HepG2 (cell line): ENCODE data around the gene KLHL17. TPM values are rescaled to one million over a fixed set of nuclear protein-coding genes. Genes with fewer than 3 reads are reported as not detected.
A peak's percentile ranks its signal among the peaks of the same experiment; 100 is the strongest.

ENCODE experiments used
- ARNT ChIP-seq: fragments of 450-650 bp; IDR thresholded peaks from 2 replicates; pipeline ENCODE4 v1.6.1; 2017
- CHCHD3 ChIP-seq: sonication (generic); formaldehyde crosslinking; IDR thresholded peaks from 2 replicates; pipeline ENCODE4 v1.8.0; 2022; ENCODE audit warnings: mild to moderate bottlenecking, missing genetic modification reagents, moderate library complexity
- HNRNPL ChIP-seq: fragments of 200-400 bp; formaldehyde crosslinking; IDR thresholded peaks from 2 replicates; pipeline ENCODE4 v1.6.1; 2017; ENCODE audit warnings: mild to moderate bottlenecking, low read depth, low read length
- MAZ ChIP-seq, 2 experiments: sonication (generic) in 1 of 2; formaldehyde crosslinking in 1 of 2; IDR thresholded peaks; 2 replicates each; pipeline versions ENCODE4 v1.5.0 to v1.6.1; 2012 to 2020; ENCODE audit warnings: low read depth in 2 of 2, mild to moderate bottlenecking in 2 of 2, borderline replicate concordance in 1 of 2, improper control_type of control experiment in 1 of 2, low read length in 1 of 2, missing genetic modification reagents in 1 of 2, moderate library complexity in 1 of 2
- MTA3 ChIP-seq: sonication (generic); formaldehyde crosslinking; IDR thresholded peaks from 2 replicates; pipeline ENCODE4 v1.4.0; 2020; ENCODE audit warnings: missing genetic modification reagents
- MXI1 ChIP-seq: IDR thresholded peaks from 3 replicates; pipeline ENCODE4 v1.6.1; 2012; ENCODE audit warnings: low read depth, low read length, inconsistent platforms, borderline replicate concordance
- NCOA5 ChIP-seq: sonication (generic); formaldehyde crosslinking; IDR thresholded peaks from 2 replicates; pipeline ENCODE4 v1.4.0; 2020; ENCODE audit warnings: missing genetic modification reagents
- SOX13 ChIP-seq, 3 experiments: fragments of 450-650 bp in 1 of 3; sonication (generic) in 1 of 3; formaldehyde crosslinking in 1 of 3; IDR thresholded peaks in 2 of 3; conservative IDR thresholded peaks in 1 of 3; 2 replicates each; pipeline versions ENCODE4 v1.5.0 to v1.6.1; 2016 to 2020; ENCODE audit warnings: antibody characterized with exemption in 1 of 3, mild to moderate bottlenecking in 1 of 3, missing compliant biosample characterization in 1 of 3, missing genetic modification reagents in 1 of 3, moderate library complexity in 1 of 3
- YY1 ChIP-seq: IDR thresholded peaks from 2 replicates; pipeline ENCODE4 v1.6.1; 2011; ENCODE audit warnings: low read length, low read depth, moderate library complexity, mild to moderate bottlenecking; ENCODE audit not compliant: insufficient read depth, insufficient replicate concordance
- ZBTB7A ChIP-seq: sonication (generic); formaldehyde crosslinking; IDR thresholded peaks from 2 replicates; pipeline ENCODE4 v1.8.0; 2022; ENCODE audit warnings: mild to moderate bottlenecking, missing genetic modification reagents
- ZC3H4 ChIP-seq: sonication (generic); formaldehyde crosslinking; IDR thresholded peaks from 2 replicates; pipeline ENCODE4 v1.4.0; 2020; ENCODE audit warnings: missing genetic modification reagents, borderline replicate concordance
- ZNF644 ChIP-seq: IDR thresholded peaks from 2 replicates; pipeline ENCODE4 v1.6.1; 2016; ENCODE audit warnings: low read depth
- polyA plus RNA-seq, 8 experiments: library from polyadenylated mRNA; depleted of rRNA in 3 of 8; stranded (reverse) in 7 of 8; unstranded in 1 of 8; fragments of >200 nt; fragmentation: Illumina TruSeq in 4 of 8; extraction: Trizol in 4 of 8; gene quantifications; 2 replicates each; pipeline versions ENCODE4 v1.2.1 to v1.2.3, GENCODE V29; 2011 to 2016; ENCODE audit warnings: low read depth in 4 of 8, missing spikeins in 1 of 8, mixed read lengths in 1 of 8; ENCODE audit not compliant: insufficient read depth in 1 of 8
- total RNA-seq, 5 experiments: library from RNA; depleted of rRNA; stranded (reverse); fragments of >200 nt; fragmentation: Illumina TruSeq; extraction: Trizol; gene quantifications; 2 replicates each; pipeline ENCODE4 v1.2.3, GENCODE V29; 2016; ENCODE audit warnings: low read depth in 1 of 5
- TF ChIP-seq, protein P1 (sequence below): sonication (generic); formaldehyde crosslinking; IDR thresholded peaks from 2 replicates; pipeline ENCODE4 v1.8.1; 2023; ENCODE audit warnings: mild to moderate bottlenecking, moderate library complexity, missing genetic modification reagents
- TF ChIP-seq, protein P2 (sequence below): sonication (generic); formaldehyde crosslinking; IDR thresholded peaks from 2 replicates; pipeline ENCODE4 v1.8.0; 2022; ENCODE audit warnings: mild to moderate bottlenecking, missing genetic modification reagents, moderate library complexity
- TF ChIP-seq, protein P3 (sequence below): sonication (generic); formaldehyde crosslinking; IDR thresholded peaks from 2 replicates; pipeline ENCODE4 v1.5.0; 2020; ENCODE audit warnings: mild to moderate bottlenecking, missing genetic modification reagents, moderate library complexity
- TF ChIP-seq, protein P4 (sequence below), 2 experiments: sonication (generic) in 1 of 2; formaldehyde crosslinking in 1 of 2; IDR thresholded peaks; 2 replicates each; pipeline versions ENCODE4 v1.4.0 to v1.6.1; 2018 to 2020; ENCODE audit warnings: missing genetic modification reagents in 2 of 2, borderline replicate concordance in 1 of 2, low read depth in 1 of 2, mild to moderate bottlenecking in 1 of 2, missing biosample characterization in 1 of 2

KLHL17 gene
- total and polyA plus RNA-seq, 2 of the 13 experiments (the other 11 are each of a cell fraction or from before 2014, with no cell fraction given), result 9.3 to 24.7 TPM

DNA sequence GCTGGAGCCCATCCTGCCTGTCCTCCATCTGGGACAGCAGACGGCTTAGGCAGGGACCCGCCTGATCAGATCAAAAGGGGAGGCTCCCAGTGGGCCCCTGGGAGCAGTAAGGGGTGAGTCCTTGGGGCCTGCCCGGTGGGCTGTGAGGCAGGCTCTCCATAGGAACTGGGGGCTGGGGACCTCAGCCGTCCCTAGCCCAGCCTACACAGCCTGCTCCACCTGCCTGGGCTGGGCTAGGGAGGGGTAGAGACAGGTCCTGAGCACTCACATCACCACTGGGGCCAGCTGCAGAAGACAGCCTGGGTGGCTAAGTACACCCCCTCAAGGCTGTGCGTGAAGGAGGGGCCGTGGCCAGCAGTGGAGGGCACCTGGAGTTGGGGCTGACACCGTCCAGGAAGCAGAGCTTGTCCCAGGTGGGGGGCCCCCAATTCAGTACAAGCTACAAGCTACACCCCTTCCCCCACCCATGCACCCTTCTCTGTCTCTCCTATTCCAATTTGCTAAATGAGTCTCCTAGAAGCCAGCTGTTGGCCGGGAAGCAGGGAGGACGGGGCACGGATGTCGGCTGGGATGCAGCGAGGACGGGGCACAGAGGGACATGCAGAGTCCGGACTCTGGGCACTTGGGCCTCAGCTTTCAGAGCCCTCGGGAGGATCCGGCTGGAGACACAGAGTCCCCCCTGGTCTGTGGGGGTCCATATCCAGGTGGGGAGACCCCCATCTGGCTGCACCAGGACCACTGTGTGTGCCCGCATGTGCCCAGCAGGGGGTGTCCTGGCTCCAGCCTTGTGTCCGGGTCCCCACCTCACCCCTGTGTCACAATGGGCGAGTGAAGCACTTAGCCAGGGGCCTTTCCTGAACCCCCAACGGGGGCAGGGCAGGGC, 54.7 kb downstream of the KLHL17 start (continued):
- TF ChIP-seq SOX13 (IDR thresholded peaks at IDR 0.05) (no peak), SOX13 (CRISPR knock-in tag; conservative IDR thresholded peaks at IDR 0.05 in 1 of 2, IDR thresholded peaks at IDR 0.05 in 1 of 2) (0 out of 4 replicates have a peak, but pooled peaks of 1 of the 2 experiments have one; percentile 8), NCOA5 (CRISPR knock-in tag) (no peak), CHCHD3 (no peak), ZBTB7A (CRISPR knock-in tag) (peak; percentile 99), HNRNPL (no peak), ZNF644 (CRISPR knock-in tag) (no peak), ARNT (no peak), MXI1 (peak; percentile 17; the same call in 1 of the 3 replicates), MAZ (IDR thresholded peaks at IDR 0.05; ENCODE audit: borderline replicate concordance, low read depth, low read length) (0 out of 2 replicates have a peak, but pooled peaks have one; percentile 38), MAZ (CRISPR knock-in tag; IDR thresholded peaks at IDR 0.05; ENCODE audit: low read depth) (no peak), ZC3H4 (CRISPR knock-in tag) (no peak), YY1 (no peak), MTA3 (CRISPR knock-in tag) (no peak)
- TF ChIP-seq, protein P1, sequence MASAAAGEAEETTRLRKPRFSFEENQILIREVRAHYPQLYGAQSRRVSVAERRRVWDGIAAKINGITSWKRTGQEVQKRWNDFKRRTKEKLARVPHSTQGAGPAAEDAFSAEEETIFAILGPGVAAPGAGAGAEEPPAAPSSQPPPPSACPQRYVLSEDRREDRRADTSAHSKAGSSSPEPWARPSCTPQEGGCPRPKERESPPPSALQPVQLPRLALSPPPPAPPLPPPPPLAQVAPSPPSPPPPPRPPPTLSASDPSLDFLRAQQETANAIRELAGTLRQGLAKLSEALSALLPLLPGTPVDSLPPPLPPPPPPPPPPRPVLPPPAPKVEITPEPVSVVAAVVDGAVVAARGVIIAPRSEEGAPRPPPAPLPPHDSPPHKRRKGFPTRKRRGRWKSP, result no peak
- TF ChIP-seq, protein P2, sequence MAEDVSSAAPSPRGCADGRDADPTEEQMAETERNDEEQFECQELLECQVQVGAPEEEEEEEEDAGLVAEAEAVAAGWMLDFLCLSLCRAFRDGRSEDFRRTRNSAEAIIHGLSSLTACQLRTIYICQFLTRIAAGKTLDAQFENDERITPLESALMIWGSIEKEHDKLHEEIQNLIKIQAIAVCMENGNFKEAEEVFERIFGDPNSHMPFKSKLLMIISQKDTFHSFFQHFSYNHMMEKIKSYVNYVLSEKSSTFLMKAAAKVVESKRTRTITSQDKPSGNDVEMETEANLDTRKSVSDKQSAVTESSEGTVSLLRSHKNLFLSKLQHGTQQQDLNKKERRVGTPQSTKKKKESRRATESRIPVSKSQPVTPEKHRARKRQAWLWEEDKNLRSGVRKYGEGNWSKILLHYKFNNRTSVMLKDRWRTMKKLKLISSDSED (CRISPR knock-in tag), result no peak
- TF ChIP-seq, protein P3, sequence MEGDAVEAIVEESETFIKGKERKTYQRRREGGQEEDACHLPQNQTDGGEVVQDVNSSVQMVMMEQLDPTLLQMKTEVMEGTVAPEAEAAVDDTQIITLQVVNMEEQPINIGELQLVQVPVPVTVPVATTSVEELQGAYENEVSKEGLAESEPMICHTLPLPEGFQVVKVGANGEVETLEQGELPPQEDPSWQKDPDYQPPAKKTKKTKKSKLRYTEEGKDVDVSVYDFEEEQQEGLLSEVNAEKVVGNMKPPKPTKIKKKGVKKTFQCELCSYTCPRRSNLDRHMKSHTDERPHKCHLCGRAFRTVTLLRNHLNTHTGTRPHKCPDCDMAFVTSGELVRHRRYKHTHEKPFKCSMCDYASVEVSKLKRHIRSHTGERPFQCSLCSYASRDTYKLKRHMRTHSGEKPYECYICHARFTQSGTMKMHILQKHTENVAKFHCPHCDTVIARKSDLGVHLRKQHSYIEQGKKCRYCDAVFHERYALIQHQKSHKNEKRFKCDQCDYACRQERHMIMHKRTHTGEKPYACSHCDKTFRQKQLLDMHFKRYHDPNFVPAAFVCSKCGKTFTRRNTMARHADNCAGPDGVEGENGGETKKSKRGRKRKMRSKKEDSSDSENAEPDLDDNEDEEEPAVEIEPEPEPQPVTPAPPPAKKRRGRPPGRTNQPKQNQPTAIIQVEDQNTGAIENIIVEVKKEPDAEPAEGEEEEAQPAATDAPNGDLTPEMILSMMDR (CRISPR knock-in tag), result peak; percentile 84
- TF ChIP-seq, protein P4, sequence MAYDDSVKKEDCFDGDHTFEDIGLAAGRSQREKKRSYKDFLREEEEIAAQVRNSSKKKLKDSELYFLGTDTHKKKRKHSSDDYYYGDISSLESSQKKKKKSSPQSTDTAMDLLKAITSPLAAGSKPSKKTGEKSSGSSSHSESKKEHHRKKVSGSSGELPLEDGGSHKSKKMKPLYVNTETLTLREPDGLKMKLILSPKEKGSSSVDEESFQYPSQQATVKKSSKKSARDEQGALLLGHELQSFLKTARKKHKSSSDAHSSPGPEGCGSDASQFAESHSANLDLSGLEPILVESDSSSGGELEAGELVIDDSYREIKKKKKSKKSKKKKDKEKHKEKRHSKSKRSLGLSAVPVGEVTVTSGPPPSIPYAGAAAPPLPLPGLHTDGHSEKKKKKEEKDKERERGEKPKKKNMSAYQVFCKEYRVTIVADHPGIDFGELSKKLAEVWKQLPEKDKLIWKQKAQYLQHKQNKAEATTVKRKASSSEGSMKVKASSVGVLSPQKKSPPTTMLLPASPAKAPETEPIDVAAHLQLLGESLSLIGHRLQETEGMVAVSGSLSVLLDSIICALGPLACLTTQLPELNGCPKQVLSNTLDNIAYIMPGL (CRISPR knock-in tag; IDR thresholded peaks at IDR 0.05; ENCODE audit: borderline replicate concordance in 1 of 2, low read depth in 1 of 2), result 0 out of 4 replicates have a peak, but pooled peaks of 1 of the 2 experiments have one; percentile 24
